GM19455 (cell line): ENCODE measurements around the gene LRRC61.

ENCODE experiments used
- ATAC-seq: cut with Tn5 transposase; IDR thresholded peaks from one replicate; pipeline ENCODE4 v1.9.1; 2021; ENCODE audit not compliant: unreplicated experiment

LRRC61 gene

GRCh38 chr7:150329331-150330120 is 6.4 kb downstream of the LRRC61 start:
- ATAC-seq: no peak

DNA sequence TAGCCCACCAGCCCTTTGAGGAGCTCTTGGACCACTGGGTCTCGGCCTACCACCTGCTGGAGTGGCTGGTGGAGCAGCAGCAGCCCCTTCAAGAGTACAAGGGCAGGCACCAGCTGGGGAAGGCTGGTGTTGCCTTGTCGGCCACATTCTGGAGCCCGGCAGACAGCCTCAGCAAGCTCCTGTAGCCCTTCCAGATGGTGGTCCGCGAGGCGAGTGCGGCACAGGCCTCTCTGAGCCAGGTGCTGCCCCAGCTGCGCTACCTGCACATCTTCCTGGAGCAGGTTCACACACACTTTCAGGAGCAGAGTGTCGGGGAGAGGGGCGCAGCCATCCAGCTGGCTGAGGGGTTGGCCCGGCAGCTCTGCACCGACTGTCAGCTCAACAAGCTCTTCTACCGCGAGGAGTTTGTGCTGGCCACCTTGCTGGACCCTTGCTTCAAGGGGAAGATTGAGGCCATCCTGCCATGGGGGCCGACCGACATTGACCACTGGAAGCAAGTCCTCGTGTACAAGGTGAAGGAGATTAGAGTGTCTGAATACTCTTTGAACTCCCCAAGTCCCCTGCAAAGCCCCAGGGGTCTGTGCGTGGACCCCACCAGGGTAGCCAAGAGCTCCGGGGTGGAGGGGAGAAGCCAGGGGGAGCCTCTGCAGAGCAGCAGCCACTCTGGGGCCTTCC is 7.2 kb downstream of the LRRC61 start:
- ATAC-seq: no peak

DNA sequence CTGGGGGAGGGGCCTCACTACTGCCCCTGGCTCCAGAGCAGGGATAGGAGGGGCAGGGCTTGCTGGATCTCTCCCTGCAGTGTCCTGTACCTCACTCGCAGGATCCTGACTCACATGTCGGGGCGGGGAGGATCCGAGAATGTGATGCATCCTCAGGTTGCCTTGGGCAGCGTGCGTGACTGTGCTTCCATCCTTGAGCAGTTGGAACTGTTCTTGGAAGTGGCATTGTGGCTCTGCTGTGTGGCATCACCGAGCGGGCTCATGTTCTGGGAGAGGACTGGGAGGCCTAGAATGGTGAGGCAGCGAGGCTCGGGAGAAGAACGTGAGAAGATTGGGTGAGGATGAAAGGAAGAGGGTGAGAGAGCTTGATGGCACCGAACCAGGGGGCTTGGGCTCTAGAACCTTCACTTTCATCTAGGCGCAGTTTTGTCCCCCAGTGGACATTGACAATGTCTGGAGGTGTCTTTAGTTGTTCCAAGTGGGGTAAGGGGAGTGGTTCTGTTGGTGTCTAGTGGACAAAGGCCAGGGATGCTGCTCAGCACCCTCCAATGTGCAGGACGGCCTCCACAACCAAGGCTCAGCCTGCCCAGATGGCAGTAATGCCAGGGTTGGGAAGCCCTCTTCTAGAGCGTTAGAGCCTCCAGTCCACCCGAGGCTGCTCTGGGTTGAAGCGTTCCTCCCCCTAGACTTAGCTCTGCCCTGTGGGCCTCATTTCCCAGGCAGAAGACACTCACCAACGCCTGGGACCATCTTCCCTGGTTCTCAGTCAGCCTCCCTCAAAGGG is 9.9 kb downstream of the LRRC61 start:
- no peak for ATAC-seq

DNA sequence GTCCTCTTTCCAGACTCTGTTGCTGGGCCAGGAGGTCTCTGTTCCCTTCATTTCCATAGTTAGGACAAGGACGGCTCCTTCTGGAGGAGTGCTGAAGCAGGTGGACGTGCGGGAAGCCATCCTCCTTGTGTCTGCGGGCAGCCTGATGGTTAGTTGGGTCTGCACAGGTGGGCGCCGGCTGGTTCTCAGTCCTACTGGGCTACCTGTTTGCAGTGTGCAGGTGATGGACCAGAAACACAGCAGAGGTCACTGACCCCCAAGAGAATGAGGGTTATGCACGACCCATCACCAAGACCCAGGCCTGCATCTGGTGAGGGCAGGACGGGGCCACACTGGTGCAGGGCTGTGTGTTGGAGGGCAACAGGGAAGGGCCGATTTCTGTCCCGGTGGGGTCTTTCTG is 10.5 kb downstream of the LRRC61 start:
- ATAC-seq: no peak

DNA sequence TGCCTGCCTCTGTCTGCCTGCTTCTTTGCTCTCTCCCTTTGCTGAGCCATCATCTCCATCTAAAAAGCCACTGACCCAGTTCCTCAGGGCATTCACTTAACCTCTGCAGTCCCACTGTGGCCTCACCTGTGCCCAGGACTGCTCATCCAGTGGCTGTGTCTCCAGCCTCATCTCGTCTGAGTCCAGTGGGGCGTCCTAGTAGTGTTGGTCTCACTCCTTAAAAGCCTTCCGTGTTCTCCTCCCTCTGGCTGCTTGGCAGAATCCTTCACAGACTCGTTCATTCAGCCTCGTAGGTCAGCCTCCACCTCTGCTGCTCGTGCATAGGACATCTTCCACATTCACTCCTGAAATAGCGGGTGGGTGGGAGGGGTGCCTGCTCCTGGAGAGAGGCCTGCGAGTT is 11.0 kb downstream of the LRRC61 start:
- ATAC-seq: no peak

- ATAC-seq: no peak
These were observed 12.1 kb downstream of the LRRC61 start for GRCh38 chr7:150335108-150335773.

DNA sequence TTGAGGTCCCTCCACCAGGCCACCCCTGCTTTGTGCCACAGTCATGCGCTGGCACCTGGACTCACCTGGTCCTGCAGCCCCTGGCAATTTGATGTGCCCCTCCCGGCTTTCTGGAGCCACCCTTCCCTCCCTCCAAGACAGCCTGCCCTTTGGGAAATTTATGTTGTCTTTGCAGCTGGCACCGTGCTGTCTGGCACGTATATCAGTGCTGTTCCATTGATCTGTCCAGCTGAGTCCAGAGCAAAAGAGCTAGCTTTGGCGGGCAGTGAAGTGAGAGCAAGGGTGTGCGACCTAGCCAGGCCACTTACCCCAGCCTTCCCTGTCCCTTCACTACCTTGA is 12.6 kb downstream of the LRRC61 start:
- ATAC-seq: no peak

DNA sequence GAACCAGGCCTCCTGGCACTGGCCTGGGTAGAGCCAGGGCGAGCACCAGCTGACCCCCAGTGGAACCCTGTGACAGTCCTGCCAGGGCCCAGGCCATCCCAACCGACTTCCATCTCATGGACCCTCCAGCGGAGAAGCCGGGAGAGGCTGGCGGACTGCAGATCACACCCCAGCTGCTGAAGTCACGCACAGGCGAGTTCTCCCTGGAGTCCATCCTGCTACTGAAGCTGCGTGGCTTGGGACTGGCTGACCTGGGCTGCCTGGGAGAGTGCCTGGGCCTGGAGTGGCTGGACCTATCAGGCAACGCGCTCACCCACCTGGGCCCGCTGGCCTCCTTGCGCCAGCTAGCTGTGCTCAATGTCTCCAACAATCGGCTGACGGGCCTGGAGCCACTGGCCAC is 13.6 kb downstream of the LRRC61 start:
- no peak for ATAC-seq

DNA sequence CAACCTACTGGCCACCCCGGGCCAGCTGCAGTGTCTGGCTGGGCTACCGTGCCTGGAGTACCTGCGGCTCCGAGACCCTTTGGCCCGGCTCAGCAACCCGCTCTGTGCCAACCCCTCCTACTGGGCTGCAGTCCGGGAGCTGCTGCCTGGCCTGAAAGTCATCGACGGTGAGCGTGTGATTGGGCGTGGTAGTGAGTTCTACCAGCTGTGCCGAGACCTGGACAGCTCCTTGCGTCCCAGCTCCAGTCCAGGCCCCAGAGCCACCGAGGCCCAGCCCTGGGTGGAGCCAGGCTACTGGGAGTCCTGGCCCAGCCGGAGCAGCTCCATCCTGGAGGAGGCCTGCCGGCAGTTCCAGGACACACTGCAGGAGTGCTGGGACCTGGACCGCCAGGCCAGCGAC is 14.0 kb downstream of the LRRC61 start:
- ATAC-seq: no peak

GRCh38 chr7:150337659-150338081 is 14.5 kb downstream of the LRRC61 start:
- no peak for ATAC-seq

- ATAC-seq: no peak
These were observed 15.1 kb downstream of the LRRC61 start for GRCh38 chr7:150338166-150338829.

DNA sequence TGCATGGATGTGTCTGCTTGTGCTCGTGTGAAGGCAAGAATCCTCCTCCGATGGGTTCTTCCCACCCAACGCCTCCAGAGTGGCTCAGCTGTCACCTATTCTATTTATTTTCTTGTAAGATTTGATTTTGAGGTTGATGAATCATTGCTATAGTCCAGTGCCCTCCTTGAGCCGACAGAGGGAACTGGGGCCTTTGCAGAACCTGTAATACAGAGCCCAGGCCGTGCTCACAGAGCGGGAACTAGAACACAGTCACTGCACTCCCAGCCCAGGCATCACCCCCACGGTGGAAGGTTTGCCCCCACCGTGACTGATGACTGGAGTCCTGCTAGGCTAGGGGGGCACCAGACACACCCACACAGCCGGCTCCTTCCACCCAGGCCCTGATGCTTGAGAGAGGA is 16.3 kb downstream of the LRRC61 start:
- no peak for ATAC-seq

DNA sequence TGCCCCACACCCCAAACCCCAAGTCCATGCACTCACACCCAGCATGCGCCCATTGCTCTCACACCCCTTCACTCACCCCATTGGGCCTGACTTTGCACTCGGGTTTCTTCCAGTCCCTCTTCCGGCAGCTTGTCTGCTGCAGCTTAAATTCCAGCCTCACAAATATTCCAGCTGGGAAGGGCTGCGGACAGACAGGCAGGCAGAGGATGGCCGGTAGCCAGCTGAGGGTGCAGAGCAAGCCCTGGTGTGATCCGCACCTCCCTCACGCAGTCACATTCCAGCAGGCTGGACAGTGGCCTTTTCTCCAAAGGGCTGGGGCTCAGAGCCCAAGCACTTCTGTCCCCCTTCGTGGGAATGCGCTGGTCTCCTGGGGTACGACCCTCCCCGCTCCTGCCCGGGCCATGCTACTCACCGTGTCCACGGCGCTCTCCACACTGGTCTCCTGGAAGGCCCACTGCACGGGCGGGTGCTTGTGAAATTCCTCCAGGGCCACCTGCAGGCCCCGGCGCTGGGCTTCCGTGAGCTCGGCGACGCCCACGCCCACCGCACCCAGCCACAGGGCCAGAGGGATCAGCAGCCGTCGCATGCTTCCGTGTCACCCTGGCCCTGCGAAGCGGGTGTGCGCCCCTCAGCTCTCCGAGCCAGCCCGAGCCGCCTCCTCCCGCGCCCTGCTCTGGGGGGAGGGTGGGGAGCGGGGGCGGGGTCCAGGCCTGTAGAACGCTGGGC is 17.0 kb downstream of the LRRC61 start:
- ATAC-seq: no peak

GRCh38 chr7:150340875-150341262 is 17.7 kb downstream of the LRRC61 start:
- ATAC-seq: no peak

DNA sequence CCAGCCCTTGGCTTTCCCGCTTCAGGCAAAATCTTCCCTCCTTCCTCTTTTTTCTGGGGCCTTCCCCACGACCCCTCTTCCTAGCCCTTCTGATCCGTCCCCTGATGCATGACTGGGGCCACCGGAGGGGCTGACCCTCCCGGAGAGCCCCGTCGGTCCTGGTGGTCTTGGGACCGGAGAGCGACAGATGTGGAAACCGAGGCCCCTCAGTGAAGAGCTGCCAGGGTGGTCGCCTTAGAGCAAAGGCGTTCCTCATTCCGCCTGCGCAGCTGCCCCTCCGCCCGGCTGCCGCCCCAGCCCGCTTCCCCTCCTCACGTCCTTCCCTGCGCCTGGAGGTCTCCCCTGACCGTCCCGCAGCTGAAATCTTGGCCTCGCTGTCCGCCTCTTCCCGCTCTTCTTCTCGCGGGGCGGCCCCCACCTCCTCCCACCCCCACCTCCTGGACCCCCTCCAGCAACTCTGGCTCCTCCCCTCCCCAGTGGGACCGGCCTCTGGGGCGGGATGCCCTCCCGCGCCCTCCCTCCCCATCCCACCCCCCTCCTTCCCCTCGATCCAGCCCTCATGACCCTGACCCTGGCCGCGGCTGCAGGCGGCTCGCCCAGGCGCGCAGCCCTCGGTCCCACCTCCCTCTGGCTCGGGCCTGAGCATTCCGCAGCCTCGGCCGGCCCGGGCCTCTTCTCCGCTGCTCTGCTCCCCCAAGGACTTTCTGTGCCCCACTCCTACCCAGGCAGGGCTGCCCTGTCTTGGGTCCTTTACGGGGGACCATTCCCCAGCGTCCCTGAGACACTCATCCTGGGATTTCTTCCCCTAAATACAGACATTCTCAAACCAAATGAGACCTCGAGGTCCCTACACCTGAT is 18.3 kb downstream of the LRRC61 start, which contains the start of gene RARRES2:
Gene RARRES2 (minus strand): TSS at position 367 of the 858 bp plus-strand sequence. CDS start 1,020 bp downstream, outside the sequence.
- ATAC-seq: no peak

GRCh38 chr7:150342121-150342408 is 18.9 kb downstream of the LRRC61 start:
- no peak for ATAC-seq

- ATAC-seq: no peak
These were observed 20.1 kb downstream of the LRRC61 start for GRCh38 chr7:150343225-150343624.

DNA sequence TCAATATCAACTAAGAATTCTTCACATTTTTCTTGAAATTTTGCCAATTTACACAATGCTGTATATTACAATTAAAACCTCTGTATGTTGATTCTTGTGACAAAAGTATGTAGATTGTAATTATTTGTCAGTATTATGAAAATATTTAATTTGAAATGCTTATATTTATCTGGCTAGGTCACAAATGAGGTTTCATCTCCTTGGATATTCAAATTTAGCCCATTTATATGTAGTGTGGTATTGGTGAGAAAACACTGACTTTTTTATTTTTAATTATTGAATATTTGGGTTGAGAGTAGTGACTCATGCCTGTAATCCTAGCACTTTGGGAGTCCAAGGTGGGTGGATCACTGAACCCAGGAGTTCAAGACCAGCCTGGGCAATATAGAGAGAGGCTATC is 21.1 kb downstream of the LRRC61 start:
- no peak for ATAC-seq

- ATAC-seq: no peak
These were observed 21.9 kb downstream of the LRRC61 start for GRCh38 chr7:150345012-150345411.
